ENCODE data around the gene SNX25.

GRCh38 chr4:185384930-185385331 lies 175.5 kb downstream of the SNX25 start:
- TF ChIP-seq CTCF (IDR thresholded peaks at IDR 0.05), result no peak
- no peak for TF ChIP-seq POLR2A (IDR thresholded peaks at IDR 0.05)
